ENCODE results near the gene GLIS2. TPM values are rescaled to one million over a fixed set of nuclear protein-coding genes. Genes with fewer than 3 reads are reported as not detected.

Gene GLIS2
- total RNA-seq, 1 experiment from 2014 or later: 23.0 TPM

- ChIA-PET CTCF (interaction anchor here (1.3 to 11.7 kb wide), 4 partner anchors 8 to 24 kb away, joined by 3 to 273 read pairs (median 10); no protein-coding TSS in a partner anchor), POLR2A (interaction anchor here (1.5 kb wide), 1 partner anchor 11 kb away, joined by 3 read pairs; no protein-coding TSS in a partner anchor)
- H3K36me3 Mint-ChIP-seq: no peaks in the 10 kb centered on the region
- peaks cover 13% of the 10 kb centered on the region for H3K4me1 Mint-ChIP-seq
- no peaks in the 10 kb centered on the region for H3K9me3 Mint-ChIP-seq
- DNase-seq (ENCODE audit: low spot score) (no peak), ATAC-seq (no peak)
- no peak for TF ChIP-seq ARID4B (CRISPR knock-in tag; IDR thresholded peaks at IDR 0.05; ENCODE audit: borderline replicate concordance)
- no peak for TF ChIP-seq GABPB1 (CRISPR knock-in tag; IDR thresholded peaks at IDR 0.05)
- no peak for TF ChIP-seq MYBL2 (CRISPR knock-in tag; IDR thresholded peaks at IDR 0.05)
- no peak for TF ChIP-seq NR2C2 (CRISPR knock-in tag; IDR thresholded peaks at IDR 0.05)
- TF ChIP-seq SOX15 (CRISPR knock-in tag; IDR thresholded peaks at IDR 0.05): no peak
- no peak for TF ChIP-seq MAX (CRISPR knock-in tag; IDR thresholded peaks at IDR 0.05)
- no peaks in the 10 kb centered on the region for H3K27me3 Mint-ChIP-seq (ENCODE audit: low read depth)
- H3K4me3 Mint-ChIP-seq: no peak overlapping the region
- H3K27ac Mint-ChIP-seq: peak overlapping the region; percentile 68; the same call in 1 of the 2 replicates
Observed at GRCh38 chr16:4382795-4383357, 67.0 kb downstream of the GLIS2 start.

GRCh38 chr16:4383591-4384444 lies 68.0 kb downstream of the GLIS2 start:
- H3K27me3 Mint-ChIP-seq (ENCODE audit: low read depth): no peaks in the 10 kb centered on the region
- POLR2A ChIA-PET: no interaction called here
- ATAC-seq: no peak
- H3K4me3 Mint-ChIP-seq: no peak overlapping the region
- CTCF ChIA-PET: interaction anchor here (0.8 to 11.7 kb wide), 3 partner anchors 9 to 20 kb away, joined by 3 to 273 read pairs (median 3); no protein-coding TSS in a partner anchor
- H3K4me1 Mint-ChIP-seq: peaks cover 10% of the 10 kb centered on the region
- no peaks in the 10 kb centered on the region for H3K36me3 Mint-ChIP-seq
- no peak overlapping the region for H3K27ac Mint-ChIP-seq
- no peak for DNase-seq (ENCODE audit: low spot score)
- H3K9me3 Mint-ChIP-seq: no peaks in the 10 kb centered on the region
- TF ChIP-seq CDX4 (CRISPR knock-in tag; IDR thresholded peaks at IDR 0.05; ENCODE audit: borderline replicate concordance): no peak
- no peak for TF ChIP-seq AR (CRISPR knock-in tag; IDR thresholded peaks at IDR 0.05)
- no peak for TF ChIP-seq MLX (CRISPR knock-in tag; IDR thresholded peaks at IDR 0.05)
- no peak for TF ChIP-seq OVOL2 (CRISPR knock-in tag; IDR thresholded peaks at IDR 0.05; ENCODE audit: borderline replicate concordance)
- TF ChIP-seq USF2 (CRISPR knock-in tag; IDR thresholded peaks at IDR 0.05): no peak
- no peak for TF ChIP-seq MYBL2 (CRISPR knock-in tag; IDR thresholded peaks at IDR 0.05)
- no peak for TF ChIP-seq ZNF219 (CRISPR knock-in tag; IDR thresholded peaks at IDR 0.05; ENCODE audit: borderline replicate concordance)
- no peak for TF ChIP-seq CREM (CRISPR knock-in tag; IDR thresholded peaks at IDR 0.05)
- TF ChIP-seq GABPB1 (CRISPR knock-in tag; IDR thresholded peaks at IDR 0.05): no peak
- no peak for TF ChIP-seq ESRRA (CRISPR knock-in tag; IDR thresholded peaks at IDR 0.05; ENCODE audit: borderline replicate concordance)
- no peak for TF ChIP-seq RELA (CRISPR knock-in tag; IDR thresholded peaks at IDR 0.05; ENCODE audit: borderline replicate concordance)
- no peak for TF ChIP-seq PRRX2 (CRISPR knock-in tag; IDR thresholded peaks at IDR 0.05)
- TF ChIP-seq ETV6 (CRISPR knock-in tag; IDR thresholded peaks at IDR 0.05): no peak
- no peak for TF ChIP-seq FOXP4 (CRISPR knock-in tag; IDR thresholded peaks at IDR 0.05)
- no peak for TF ChIP-seq RORB (CRISPR knock-in tag; IDR thresholded peaks at IDR 0.05)
- TF ChIP-seq SOX15 (CRISPR knock-in tag; IDR thresholded peaks at IDR 0.05): no peak
- TF ChIP-seq TCF7 (CRISPR knock-in tag; IDR thresholded peaks at IDR 0.05; ENCODE audit: low read depth): no peak
- TF ChIP-seq ZNF138 (CRISPR knock-in tag; conservative IDR thresholded peaks at IDR 0.05): no peak
